B cell (primary cell): ENCODE data around the gene DACT2. TPM values are rescaled to one million over a fixed set of nuclear protein-coding genes. Genes with fewer than 3 reads are reported as not detected.

ENCODE experiments used
- ATAC-seq: fragments of 200-7000 bp; cut with Tn5 transposase; one replicate; pipeline ENCODE4 v1.10.0; 2021; ENCODE audit warnings: low read depth, mild to moderate bottlenecking, moderate number of reproducible peaks, moderate library complexity
- CTCF ChIA-PET: fragments of 350-600 bp; sonication (Branson Sonifier 250); formaldehyde crosslinking; loops from one replicate; lab custom pipeline; 2021; ENCODE audit warnings: antibody characterized with exemption, inconsistent platforms; lab: Charles Lee
- POLR2A ChIA-PET: fragments of 350-600 bp; sonication (Branson Sonifier 250); formaldehyde crosslinking; loops from one replicate; lab custom pipeline; 2021; ENCODE audit warnings: antibody characterized with exemption; lab: Charles Lee
- DNase-seq: peaks from one replicate; pipeline ENCODE4 v3.0.0; 2013
- H2AFZ ChIP-seq: 2 replicates; pipeline ENCODE4 v1.6.1; 2012; ENCODE audit warnings: mild to moderate bottlenecking, low read depth, low read length; ENCODE audit not compliant: insufficient read depth, poor library complexity, severe bottlenecking
- H3K27ac ChIP-seq, 2 donors: 1 replicate in 1 of 2; 2 replicates in 1 of 2; pipeline ENCODE4 v1.5.1; 2012 to 2013; ENCODE audit warnings: low read length in 2 of 2, mild to moderate bottlenecking in 2 of 2, moderate library complexity in 1 of 2
- H3K27me3 ChIP-seq, 4 experiments: fragments of 200-600 bp in 1 of 4; sonication (generic) in 1 of 4; replicated peaks in 1 of 4; 1 replicate in 2 of 4; 2 replicates in 2 of 4; pipeline versions ENCODE4 v1.6.1 to v1.7.0; 2013 to 2016; ENCODE audit warnings: low read length in 3 of 4, mild to moderate bottlenecking in 2 of 4, mixed read lengths in 1 of 4, moderate library complexity in 1 of 4; ENCODE audit not compliant: insufficient read depth in 4 of 4, control insufficient read depth in 3 of 4; ENCODE audit errors: control extremely low read depth in 1 of 4
- H3K36me3 ChIP-seq, 2 experiments: replicated peaks in 1 of 2; 1 replicate in 1 of 2; 2 replicates in 1 of 2; pipeline versions ENCODE4 v1.6.1 to v1.7.1; 2013; ENCODE audit warnings: low read length in 1 of 2; ENCODE audit not compliant: insufficient read depth in 2 of 2, control insufficient read depth in 1 of 2; ENCODE audit errors: control extremely low read depth in 1 of 2, extremely low read depth in 1 of 2
- H3K4me1 ChIP-seq, 2 donors: fragments of 200-600 bp in 1 of 2; sonication (generic) in 1 of 2; 1 replicate in 1 of 2; 2 replicates in 1 of 2; pipeline versions ENCODE4 v1.5.1 to v1.6.1; 2013 to 2017; ENCODE audit warnings: low read length in 2 of 2; ENCODE audit not compliant: control insufficient read depth in 2 of 2, insufficient read depth in 2 of 2
- H3K4me2 ChIP-seq: replicated peaks from 2 replicates; pipeline ENCODE3; 2012; ENCODE audit warnings: mild to moderate bottlenecking, low read depth, low read length; ENCODE audit not compliant: poor library complexity, severe bottlenecking
- H3K4me3 ChIP-seq, 5 experiments: fragments of 200-600 bp in 1 of 5; sonication (generic) in 1 of 5; 1 replicate in 3 of 5; 2 replicates in 2 of 5; pipeline versions ENCODE4 v1.5.1 to v1.7.0; 2011 to 2016; ENCODE audit warnings: low read length in 4 of 5, mild to moderate bottlenecking in 4 of 5, low read depth in 2 of 5, control low read depth in 1 of 5, moderate library complexity in 1 of 5; ENCODE audit not compliant: insufficient read depth in 1 of 5; ENCODE audit errors: control extremely low read depth in 1 of 5, extremely low read depth in 1 of 5
- H3K79me2 ChIP-seq: fragments of 200-600 bp; sonication (generic); one replicate; pipeline ENCODE4 v1.6.0; 2016; ENCODE audit warnings: low read length; ENCODE audit not compliant: control insufficient read depth, insufficient read depth
- H3K9ac ChIP-seq: fragments of 200-600 bp; sonication (generic); 2 replicates; pipeline ENCODE4 v1.6.1; 2017; ENCODE audit warnings: mild to moderate bottlenecking, low read length, moderate library complexity
- H3K9me3 ChIP-seq, 3 donors: one replicate each; pipeline versions ENCODE4 v1.6.1 to v1.7.1; 2013; ENCODE audit warnings: low read length in 2 of 3; ENCODE audit not compliant: control insufficient read depth in 2 of 3, insufficient read depth in 1 of 3; ENCODE audit errors: control extremely low read depth in 1 of 3
- H4K20me1 ChIP-seq: 2 replicates; pipeline ENCODE4 v1.6.0; 2012; ENCODE audit warnings: mild to moderate bottlenecking, low read length; ENCODE audit not compliant: insufficient read depth, control insufficient read depth, poor library complexity, severe bottlenecking
- H3K27ac Mint-ChIP-seq: one replicate; pipeline ENCODE4 v1.8.0; 2021; ENCODE audit warnings: mixed read lengths
- H3K27me3 Mint-ChIP-seq: one replicate; pipeline ENCODE4 v1.8.0; 2021; ENCODE audit warnings: mixed read lengths
- H3K4me1 Mint-ChIP-seq: one replicate; pipeline ENCODE4 v1.8.0; 2021; ENCODE audit warnings: mixed read lengths
- H3K4me3 Mint-ChIP-seq: one replicate; pipeline ENCODE4 v1.8.0; 2021; ENCODE audit warnings: mixed read lengths
- H3K9me3 Mint-ChIP-seq: one replicate; pipeline ENCODE4 v1.8.0; 2022; ENCODE audit warnings: mixed read lengths; ENCODE audit not compliant: insufficient read depth
- EZH2 ChIP-seq: IDR thresholded peaks from 2 replicates; pipeline ENCODE4 v1.6.1; 2012; ENCODE audit warnings: borderline replicate concordance, low read depth, mild to moderate bottlenecking, moderate library complexity, low read length; ENCODE audit not compliant: insufficient read depth, poor library complexity, severe bottlenecking
- WGBS: methylation state at CpG from one replicate; pipeline ENCODE4 v1.1.5; 2013; ENCODE audit warnings: missing lambda C conversion rate; ENCODE audit not compliant: insufficient coverage; 5-methylcytosine and 5-hydroxymethylcytosine counted together
- intact Hi-C: fragments of 100-400 bp; cut with micrococcal nuclease; formaldehyde crosslinking; loops from one replicate; pipeline ENCODE4 v1.10.0; 2022
- polyA plus RNA-seq: library from polyadenylated mRNA; depleted of rRNA; stranded (reverse); fragments of >200 nt; gene quantifications from 2 replicates; pipeline ENCODE4 v1.2.3, GENCODE V29; 2012
- total RNA-seq, 2 donors: library from RNA; stranded (reverse); fragments of 120-200 nt in 1 of 2; gene quantifications; 1 replicate in 1 of 2; 2 replicates in 1 of 2; pipeline versions ENCODE4 v1.2.3 to v1.2.4, GENCODE V29; 2013 to 2022
- TF ChIP-seq, protein P1 (sequence below): fragments of 200-600 bp; IDR thresholded peaks from one replicate; pipeline ENCODE4 v1.8.0; 2022; ENCODE audit warnings: antibody characterized with exemption, mild to moderate bottlenecking

Gene DACT2
- total and polyA plus RNA-seq, 2 donors (not counting 1 experiment from before 2014, with no cell fraction given): not detected

DNA sequence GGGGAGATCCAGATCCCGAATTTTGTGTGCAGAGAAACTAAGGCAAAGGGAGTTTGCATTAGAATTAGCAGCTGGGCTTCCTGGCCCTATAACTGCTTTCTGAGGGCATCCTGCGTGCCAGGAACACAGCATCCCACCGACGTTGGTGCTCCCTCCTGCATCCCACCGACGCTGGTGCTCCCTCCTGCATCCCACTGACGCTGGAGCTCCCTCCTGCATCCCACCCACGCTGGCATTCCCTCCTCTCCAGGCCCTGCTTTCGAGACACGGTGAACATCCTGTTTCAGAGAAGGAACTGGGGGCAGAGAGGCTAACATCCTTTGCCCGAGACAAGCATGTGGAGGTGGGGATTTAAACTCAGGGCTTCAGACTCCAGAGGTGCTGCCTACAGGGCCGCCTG, 44.4 kb downstream of the DACT2 start:
- no peaks in the 10 kb centered on the region for H3K4me1 Mint-ChIP-seq
- Histone ChIP-seq H4K20me1 (no peaks in the 10 kb centered on the region), H3K9me3 (peaks cover 0 to 17% (median 0%) of the 10 kb centered on the region in 3 donors), H3K79me2 (no peaks in the 10 kb centered on the region), H3K27ac (no peak overlapping the region), H3K4me1 (no peaks in the 10 kb centered on the region), H3K4me3 (no peak overlapping the region), H3K4me2 (no peak overlapping the region), H3K27me3 (peaks cover 0 to 2% (median 0%) of the 10 kb centered on the region in 4 experiments), H3K9ac (no peak overlapping the region), H2AFZ (no peak overlapping the region), H3K36me3 (no peaks in the 10 kb centered on the region)
- TF ChIP-seq, protein P1, sequence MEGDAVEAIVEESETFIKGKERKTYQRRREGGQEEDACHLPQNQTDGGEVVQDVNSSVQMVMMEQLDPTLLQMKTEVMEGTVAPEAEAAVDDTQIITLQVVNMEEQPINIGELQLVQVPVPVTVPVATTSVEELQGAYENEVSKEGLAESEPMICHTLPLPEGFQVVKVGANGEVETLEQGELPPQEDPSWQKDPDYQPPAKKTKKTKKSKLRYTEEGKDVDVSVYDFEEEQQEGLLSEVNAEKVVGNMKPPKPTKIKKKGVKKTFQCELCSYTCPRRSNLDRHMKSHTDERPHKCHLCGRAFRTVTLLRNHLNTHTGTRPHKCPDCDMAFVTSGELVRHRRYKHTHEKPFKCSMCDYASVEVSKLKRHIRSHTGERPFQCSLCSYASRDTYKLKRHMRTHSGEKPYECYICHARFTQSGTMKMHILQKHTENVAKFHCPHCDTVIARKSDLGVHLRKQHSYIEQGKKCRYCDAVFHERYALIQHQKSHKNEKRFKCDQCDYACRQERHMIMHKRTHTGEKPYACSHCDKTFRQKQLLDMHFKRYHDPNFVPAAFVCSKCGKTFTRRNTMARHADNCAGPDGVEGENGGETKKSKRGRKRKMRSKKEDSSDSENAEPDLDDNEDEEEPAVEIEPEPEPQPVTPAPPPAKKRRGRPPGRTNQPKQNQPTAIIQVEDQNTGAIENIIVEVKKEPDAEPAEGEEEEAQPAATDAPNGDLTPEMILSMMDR: no peak
- TF ChIP-seq EZH2: no peak
- 68% methylated on average over 9 of the region's 12 CpGs for WGBS
- peaks cover 4% of the 10 kb centered on the region for H3K27me3 Mint-ChIP-seq
- no peak overlapping the region for H3K27ac Mint-ChIP-seq
- intact Hi-C loops: no loop called here
- no peaks in the 10 kb centered on the region for H3K9me3 Mint-ChIP-seq
- DNase-seq (no peak), ATAC-seq (no peak)
- no peak overlapping the region for H3K4me3 Mint-ChIP-seq
- POLR2A ChIA-PET: no interaction called here
- CTCF ChIA-PET: no interaction called here

DNA sequence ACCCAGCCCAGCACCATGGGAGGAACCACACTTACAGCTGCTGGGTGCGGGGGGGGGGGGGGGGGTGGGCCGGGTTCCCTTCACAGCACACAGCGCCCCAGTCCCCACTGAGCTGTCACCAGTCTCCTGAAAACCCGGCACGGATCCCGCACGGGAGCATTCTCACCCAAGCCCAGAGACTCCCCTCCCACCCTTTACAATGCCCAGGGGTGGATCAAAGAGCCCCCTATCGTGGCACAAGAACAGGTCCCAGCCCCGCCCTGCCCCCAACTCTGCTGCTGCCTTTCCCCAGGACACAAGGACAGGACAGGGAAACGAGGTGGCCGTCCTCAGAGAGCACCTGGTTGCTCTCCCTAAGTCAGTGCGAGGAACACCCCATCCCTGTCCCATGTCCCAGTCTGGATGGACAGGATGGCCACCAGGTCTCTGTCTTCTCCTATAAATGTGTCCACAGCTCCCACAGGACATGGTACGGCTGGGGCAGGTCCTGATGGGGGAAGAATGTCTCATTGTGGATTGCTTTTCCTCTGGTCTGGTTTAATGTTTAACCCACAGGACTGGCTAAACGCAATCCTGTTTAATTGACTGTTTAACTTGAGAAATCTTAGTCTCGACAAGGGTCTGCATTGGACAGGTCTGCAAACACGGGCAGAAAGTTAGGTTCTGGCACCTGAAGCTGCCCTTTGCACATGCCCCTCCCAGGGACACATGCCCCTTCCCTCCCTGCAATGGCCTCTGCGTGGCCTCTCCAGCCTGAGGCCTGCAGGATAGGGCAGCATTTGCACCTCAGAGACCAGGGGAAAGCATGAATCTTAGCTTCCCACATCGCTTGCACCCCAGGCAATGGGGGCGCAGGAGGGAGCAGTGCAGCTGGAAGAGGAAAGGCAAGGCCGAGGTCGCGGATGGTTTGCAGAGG, 45.3 kb downstream of the DACT2 start:
- intact Hi-C loops: no loop called here
- Histone ChIP-seq H3K9me3 (peaks cover 0 to 9% (median 0%) of the 10 kb centered on the region in 3 donors), H3K79me2 (no peaks in the 10 kb centered on the region), H3K9ac (no peak overlapping the region), H3K27ac (no peak overlapping the region), H2AFZ (no peak overlapping the region), H3K4me3 (no peak overlapping the region), H3K4me1 (no peaks in the 10 kb centered on the region), H3K27me3 (peaks cover 0 to 2% (median 0%) of the 10 kb centered on the region in 4 experiments), H3K36me3 (no peaks in the 10 kb centered on the region), H4K20me1 (no peaks in the 10 kb centered on the region), H3K4me2 (no peak overlapping the region)
- DNase-seq (no peak), ATAC-seq (no peak)
- TF ChIP-seq, protein P1: no peak
- TF ChIP-seq EZH2: no peak
- Mint-ChIP-seq H3K4me1 (no peaks in the 10 kb centered on the region), H3K27ac (no peak overlapping the region), H3K27me3 (peaks cover 4% of the 10 kb centered on the region), H3K4me3 (no peak overlapping the region), H3K9me3 (no peaks in the 10 kb centered on the region)
- CTCF ChIA-PET: no interaction called here
- 65% methylated on average over 14 of the region's 22 CpGs for WGBS
- POLR2A ChIA-PET: no interaction called here
